PC-9 (cell line): ENCODE results near the gene SLC7A9.

Experiments
- CTCF ChIP-seq: fragments of 200-600 bp; sonication (generic); conservative IDR thresholded peaks from 2 replicates; pipeline ENCODE4 v1.6.1; 2017; ENCODE audit warnings: mixed run types, antibody characterized with exemption, mild to moderate bottlenecking, moderate library complexity
- EZH2 ChIP-seq: fragments of 200-600 bp; sonication (generic); IDR thresholded peaks from 2 replicates; pipeline ENCODE4 v1.8.0; 2017; ENCODE audit warnings: antibody characterized with exemption, low read depth

- TF ChIP-seq CTCF, result no peak
- TF ChIP-seq EZH2, result no peak
These were observed 46.4 kb downstream of the SLC7A9 start for GRCh38 chr19:32822916-32823746.
